Measurements from ENCODE around the gene PHLDB2. TPM values are rescaled to one million over a fixed set of nuclear protein-coding genes. Genes with fewer than 3 reads are reported as not detected.

PHLDB2 gene
- total RNA-seq, 1 donor from 2014 or later = 45.5 TPM

GRCh38 chr3:111906656-111907055, 47.6 kb downstream of the PHLDB2 start:
- H3K27me3 ChIP-seq (ENCODE audit: control insufficient read depth, insufficient read depth, low read length) = no peaks in the 10 kb centered on the region
- TF ChIP-seq CTCF (IDR thresholded peaks at IDR 0.05; ENCODE audit: insufficient read depth, low read length, severe bottlenecking) = no peak
- H3K36me3 ChIP-seq (ENCODE audit: control insufficient read depth, insufficient read depth, low read length) = peaks cover 11% of the 10 kb centered on the region
- H3K4me3 ChIP-seq (ENCODE audit: low read depth, low read length) = no peak overlapping the region
- no peak for FAIRE-seq
- no peak for DNase-seq (ENCODE audit: low read depth)

- H3K27me3 ChIP-seq (ENCODE audit: control insufficient read depth, insufficient read depth, low read length) = no peaks in the 10 kb centered on the region
- FAIRE-seq (no peak), DNase-seq (ENCODE audit: low read depth) (no peak)
- no peak overlapping the region for H3K4me3 ChIP-seq (ENCODE audit: low read depth, low read length)
- H3K36me3 ChIP-seq (ENCODE audit: control insufficient read depth, insufficient read depth, low read length) = peaks cover 11% of the 10 kb centered on the region
- TF ChIP-seq CTCF (IDR thresholded peaks at IDR 0.05; ENCODE audit: insufficient read depth, low read length, severe bottlenecking) = no peak
Observed at GRCh38 chr3:111907151-111907550, 48.1 kb downstream of the PHLDB2 start.

GRCh38 chr3:111910806-111911205, 51.7 kb downstream of the PHLDB2 start:
- DNase-seq (ENCODE audit: low read depth) = no peak
- H3K4me3 ChIP-seq (ENCODE audit: low read depth, low read length) = no peak overlapping the region
- no peak for TF ChIP-seq CTCF (IDR thresholded peaks at IDR 0.05; ENCODE audit: insufficient read depth, low read length, severe bottlenecking)
- no peak for FAIRE-seq
- H3K36me3 ChIP-seq (ENCODE audit: control insufficient read depth, insufficient read depth, low read length) = peaks cover 20% of the 10 kb centered on the region
- no peaks in the 10 kb centered on the region for H3K27me3 ChIP-seq (ENCODE audit: control insufficient read depth, insufficient read depth, low read length)

- TF ChIP-seq CTCF (IDR thresholded peaks at IDR 0.05; ENCODE audit: insufficient read depth, low read length, severe bottlenecking) = no peak
- Histone ChIP-seq H3K4me3 (ENCODE audit: low read depth, low read length) (no peak overlapping the region), H3K36me3 (ENCODE audit: control insufficient read depth, insufficient read depth, low read length) (peaks cover 18% of the 10 kb centered on the region), H3K27me3 (ENCODE audit: control insufficient read depth, insufficient read depth, low read length) (no peaks in the 10 kb centered on the region)
- no peak for DNase-seq (ENCODE audit: low read depth)
- FAIRE-seq = no peak
Observed at GRCh38 chr3:111911446-111911845, 52.4 kb downstream of the PHLDB2 start.

GRCh38 chr3:111913163-111913763, 54.2 kb downstream of the PHLDB2 start:
- no peak overlapping the region for H3K4me3 ChIP-seq (ENCODE audit: low read depth, low read length)
- H3K27me3 ChIP-seq (ENCODE audit: control insufficient read depth, insufficient read depth, low read length) = no peaks in the 10 kb centered on the region
- TF ChIP-seq CTCF (IDR thresholded peaks at IDR 0.05; ENCODE audit: insufficient read depth, low read length, severe bottlenecking) = no peak
- H3K36me3 ChIP-seq (ENCODE audit: control insufficient read depth, insufficient read depth, low read length) = peaks cover 13% of the 10 kb centered on the region
- no peak for FAIRE-seq
- no peak for DNase-seq (ENCODE audit: low read depth)

- FAIRE-seq = no peak
- no peak overlapping the region for H3K4me3 ChIP-seq (ENCODE audit: low read depth, low read length)
- peaks cover 22% of the 10 kb centered on the region for H3K36me3 ChIP-seq (ENCODE audit: control insufficient read depth, insufficient read depth, low read length)
- H3K27me3 ChIP-seq (ENCODE audit: control insufficient read depth, insufficient read depth, low read length) = no peaks in the 10 kb centered on the region
- no peak for DNase-seq (ENCODE audit: low read depth)
- no peak for TF ChIP-seq CTCF (IDR thresholded peaks at IDR 0.05; ENCODE audit: insufficient read depth, low read length, severe bottlenecking)
Observed at GRCh38 chr3:111915905-111916304, 56.8 kb downstream of the PHLDB2 start.
